H9 (cell line): Measurements from ENCODE around the gene MX2. TPM values are rescaled to one million over a fixed set of nuclear protein-coding genes. Genes with fewer than 3 reads are reported as not detected.
A peak's percentile ranks its signal among the peaks of the same experiment; 100 is the strongest.

Source experiments
- DNase-seq: peaks from one replicate; pipeline ENCODE4 v3.0.0-alpha.2; 2017
- H2AFZ ChIP-seq: one replicate; pipeline ENCODE4 v1.6.1; 2013; ENCODE audit warnings: mild to moderate bottlenecking, low read length, control low read depth, moderate library complexity
- H2AK5ac ChIP-seq: 2 replicates; pipeline ENCODE4 v1.6.1; 2013; ENCODE audit warnings: low read length, control low read depth, mixed read lengths; ENCODE audit not compliant: insufficient read length
- H2BK120ac ChIP-seq: one replicate; pipeline ENCODE4 v1.6.1; 2013; ENCODE audit warnings: low read depth, mild to moderate bottlenecking, low read length, control low read depth, inconsistent platforms; ENCODE audit not compliant: poor library complexity, severe bottlenecking
- H2BK12ac ChIP-seq: 2 replicates; pipeline ENCODE4 v1.6.1; 2013; ENCODE audit warnings: low read length, control low read depth, mixed read lengths, low read depth; ENCODE audit not compliant: insufficient read length
- H2BK15ac ChIP-seq: 2 replicates; pipeline ENCODE4 v1.6.1; 2013; ENCODE audit warnings: low read depth, low read length, control low read depth
- H2BK20ac ChIP-seq: one replicate; pipeline ENCODE4 v1.6.1; 2013; ENCODE audit warnings: low read depth, mild to moderate bottlenecking, low read length, control low read depth, inconsistent platforms; ENCODE audit not compliant: poor library complexity, severe bottlenecking
- H2BK5ac ChIP-seq: 2 replicates; pipeline ENCODE4 v1.6.1; 2013; ENCODE audit warnings: low read length, control low read depth, mixed read lengths; ENCODE audit not compliant: insufficient read length
- H3K14ac ChIP-seq: 2 replicates; pipeline ENCODE4 v1.6.1; 2013; ENCODE audit warnings: low read length, control low read depth; ENCODE audit not compliant: insufficient read depth
- H3K18ac ChIP-seq: 2 replicates; pipeline ENCODE4 v1.6.1; 2013; ENCODE audit warnings: low read depth, mild to moderate bottlenecking, mixed read lengths, low read length, control low read depth; ENCODE audit not compliant: insufficient read length
- H3K23ac ChIP-seq: 2 replicates; pipeline ENCODE4 v1.6.1; 2013; ENCODE audit warnings: low read length, control low read depth, mixed read lengths, low read depth; ENCODE audit not compliant: insufficient read length
- H3K23me2 ChIP-seq: 2 replicates; pipeline ENCODE4 v1.6.1; 2013; ENCODE audit warnings: low read depth, mild to moderate bottlenecking, mixed read lengths, low read length, control low read depth; ENCODE audit not compliant: insufficient read length, poor library complexity, severe bottlenecking
- H3K27ac ChIP-seq: 2 replicates; pipeline ENCODE4 v1.5.1; 2013; ENCODE audit warnings: low read length, control low read depth, mixed read lengths, low read depth; ENCODE audit not compliant: insufficient read length
- H3K27me3 ChIP-seq: 2 replicates; pipeline ENCODE4 v1.6.1; 2013; ENCODE audit warnings: low read length, control low read depth, inconsistent platforms; ENCODE audit not compliant: insufficient read depth
- H3K4ac ChIP-seq: 2 replicates; pipeline ENCODE4 v1.6.1; 2013; ENCODE audit warnings: low read depth, mild to moderate bottlenecking, control low read depth, inconsistent platforms, low read length, moderate library complexity
- H3K4me1 ChIP-seq: 2 replicates; pipeline ENCODE4 v1.6.1; 2013; ENCODE audit warnings: low read length, control low read depth, inconsistent platforms; ENCODE audit not compliant: insufficient read depth
- H3K4me2 ChIP-seq: 2 replicates; pipeline ENCODE4 v1.6.1; 2013; ENCODE audit warnings: low read length, control low read depth, mixed read lengths; ENCODE audit not compliant: insufficient read length, insufficient read depth
- H3K56ac ChIP-seq: 2 replicates; pipeline ENCODE4 v1.6.1; 2013; ENCODE audit warnings: low read depth, mild to moderate bottlenecking, mixed read lengths, low read length, control low read depth; ENCODE audit not compliant: insufficient read length
- H3K79me1 ChIP-seq: 2 replicates; pipeline ENCODE4 v1.6.1; 2013; ENCODE audit warnings: low read depth, mild to moderate bottlenecking, moderate library complexity, low read length, control low read depth, inconsistent platforms; ENCODE audit not compliant: insufficient read depth, poor library complexity, severe bottlenecking
- H3K79me2 ChIP-seq: 2 replicates; pipeline ENCODE4 v1.6.1; 2013; ENCODE audit warnings: low read length, control low read depth, inconsistent platforms; ENCODE audit not compliant: insufficient read depth
- H3K9ac ChIP-seq: 2 replicates; pipeline ENCODE4 v1.6.1; 2013; ENCODE audit warnings: low read length, control low read depth, mixed read lengths; ENCODE audit not compliant: insufficient read length; ENCODE audit errors: extremely low read depth
- H3K9me3 ChIP-seq: one replicate; pipeline ENCODE4 v1.6.1; 2013; ENCODE audit warnings: low read depth, low read length, inconsistent platforms; ENCODE audit not compliant: control insufficient read depth
- H3T11ph ChIP-seq: one replicate; pipeline ENCODE4 v1.6.1; 2013; ENCODE audit warnings: mild to moderate bottlenecking, low read length, control low read depth, inconsistent platforms
- H4K20me1 ChIP-seq: one replicate; pipeline ENCODE4 v1.6.1; 2013; ENCODE audit not compliant: control insufficient read depth, insufficient read length, insufficient read depth
- H4K5ac ChIP-seq: 2 replicates; pipeline ENCODE4 v1.6.1; 2013; ENCODE audit warnings: low read depth, mild to moderate bottlenecking, mixed read lengths, low read length, control low read depth; ENCODE audit not compliant: insufficient read length
- H4K8ac ChIP-seq: replicated peaks from 2 replicates; pipeline ENCODE4 v1.6.1; 2013; ENCODE audit warnings: low read length, control low read depth, mixed read lengths, low read depth; ENCODE audit not compliant: insufficient read length
- H4K91ac ChIP-seq: 2 replicates; pipeline ENCODE4 v1.6.1; 2013; ENCODE audit warnings: low read depth, mild to moderate bottlenecking, moderate library complexity, mixed read lengths, low read length, control low read depth; ENCODE audit not compliant: insufficient read length
- H3K27ac Mint-ChIP-seq, 3 experiments: 2 replicates in 2 of 3; 3 replicates in 1 of 3; pipeline ENCODE4 v1.8.0; 2020 to 2021; ENCODE audit warnings: mixed read lengths in 3 of 3, mild to moderate bottlenecking in 1 of 3, moderate library complexity in 1 of 3
- H3K27me3 Mint-ChIP-seq: 2 replicates; pipeline ENCODE4 v1.8.0; 2021; ENCODE audit warnings: low read depth, mild to moderate bottlenecking, moderate library complexity, mixed read lengths
- H3K36me3 Mint-ChIP-seq, 3 experiments: 2 replicates in 2 of 3; 3 replicates in 1 of 3; pipeline ENCODE4 v1.8.0; 2020 to 2021; ENCODE audit warnings: low read depth in 3 of 3, mixed read lengths in 3 of 3; ENCODE audit not compliant: insufficient read depth in 1 of 3
- H3K4me1 Mint-ChIP-seq, 2 experiments: 2 replicates each; pipeline ENCODE4 v1.8.0; 2020; ENCODE audit warnings: mixed read lengths in 2 of 2
- H3K4me3 Mint-ChIP-seq, 2 experiments: 2 replicates in 1 of 2; 3 replicates in 1 of 2; pipeline ENCODE4 v1.8.0; 2020 to 2021; ENCODE audit warnings: mild to moderate bottlenecking in 2 of 2, mixed read lengths in 2 of 2, moderate library complexity in 1 of 2
- H3K9me3 Mint-ChIP-seq, 2 experiments: 2 replicates in 1 of 2; 3 replicates in 1 of 2; pipeline ENCODE4 v1.8.0; 2020; ENCODE audit warnings: mild to moderate bottlenecking in 2 of 2, mixed read lengths in 2 of 2, moderate library complexity in 1 of 2
- WGBS: extraction: QIAGEN DNeasy Blood & Tissue Kit; methylation state at CpG from one replicate; pipeline ENCODE4 v1.1.7; 2013; ENCODE audit warnings: missing lambda C conversion rate, low lambda C conversion rate, mixed read lengths; ENCODE audit not compliant: insufficient read length; ENCODE audit errors: extremely low coverage; 5-methylcytosine and 5-hydroxymethylcytosine counted together
- total RNA-seq: library from RNA; stranded (reverse); gene quantifications from 2 replicates; pipeline ENCODE4 v1.2.1, GENCODE V29; 2021
- TF ChIP-seq, protein P1 (sequence below): fragments of 200-600 bp; sonication (generic); conservative IDR thresholded peaks from 3 replicates; pipeline ENCODE4 v1.8.0; 2021; ENCODE audit warnings: antibody characterized with exemption, mild to moderate bottlenecking

MX2 gene
- total RNA-seq, 1 experiment from 2014 or later = 1.8 TPM

DNA sequence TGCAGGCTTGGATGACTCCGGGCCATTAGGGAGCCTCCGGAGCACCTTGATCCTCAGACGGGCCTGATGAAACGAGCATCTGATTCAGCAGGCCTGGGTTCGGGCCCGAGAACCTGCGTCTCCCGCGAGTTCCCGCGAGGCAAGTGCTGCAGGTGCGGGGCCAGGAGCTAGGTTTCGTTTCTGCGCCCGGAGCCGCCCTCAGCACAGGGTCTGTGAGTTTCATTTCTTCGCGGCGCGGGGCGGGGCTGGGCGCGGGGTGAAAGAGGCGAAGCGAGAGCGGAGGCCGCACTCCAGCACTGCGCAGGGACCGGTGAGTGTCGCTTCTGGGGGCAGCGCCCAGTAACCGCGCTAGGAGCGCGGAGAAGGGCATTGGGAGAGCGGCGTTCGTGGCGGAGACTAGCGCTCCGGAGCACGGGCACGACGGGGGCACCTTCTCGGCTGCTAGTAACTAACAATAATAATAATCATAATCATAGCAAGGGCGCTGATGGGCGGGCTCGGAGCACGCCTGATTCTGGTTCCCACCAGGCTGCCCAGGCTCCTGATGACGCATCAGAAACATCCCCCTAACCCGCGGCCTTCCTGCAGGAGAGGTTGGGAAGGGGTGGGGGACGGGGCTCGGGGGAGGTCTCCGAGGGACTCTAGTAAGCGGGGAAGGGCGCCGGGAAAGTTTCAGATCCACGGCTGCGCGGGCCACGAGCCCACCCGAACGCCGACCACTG, 64.3 kb downstream of the MX2 start, which contains the start of gene MX1:
MX1 (plus strand) TSS at position 286 of the 722 bp plus-strand sequence. CDS start 5,832 bp downstream, outside the sequence.
- peaks cover 51% of the 10 kb centered on the region for H3K27me3 Mint-ChIP-seq
- Histone ChIP-seq H4K91ac (no peak within 1 kb of the TSS), H3K4me1 (no peaks in the 10 kb centered on the region; the same call in 1 of the 2 replicates), H3K18ac (peak within 1 kb of the TSS; percentile 37), H3K23me2 (peaks cover 7% of the 10 kb centered on the region), H3K56ac (no peak within 1 kb of the TSS), H2BK20ac (no peak within 1 kb of the TSS), H2BK15ac (no peak within 1 kb of the TSS), H2BK12ac (no peak within 1 kb of the TSS), H2BK120ac (no peak within 1 kb of the TSS), H3K79me1 (no peaks in the 10 kb centered on the region), H3T11ph (no peak within 1 kb of the TSS), H3K4me2 (peak within 1 kb of the TSS; percentile 3), H4K20me1 (no peaks in the 10 kb centered on the region), H2AK5ac (no peak within 1 kb of the TSS), H2BK5ac (no peak within 1 kb of the TSS), H3K4ac (no peak within 1 kb of the TSS), H3K9me3 (no peaks in the 10 kb centered on the region), H4K5ac (no peak within 1 kb of the TSS), H3K27ac (no peak within 1 kb of the TSS), H4K8ac (no peak within 1 kb of the TSS), H3K9ac (no peak within 1 kb of the TSS), H2AFZ (no peak within 1 kb of the TSS), H3K27me3 (peaks cover 2% of the 10 kb centered on the region; the same call in 1 of the 2 replicates), H3K23ac (no peak within 1 kb of the TSS), H3K79me2 (no peaks in the 10 kb centered on the region), H3K14ac (peak within 1 kb of the TSS; percentile 24; the same call in 1 of the 2 replicates)
- peak; percentile 56 for DNase-seq
- H3K36me3 Mint-ChIP-seq = no peaks in the 10 kb centered on the region; a peak in 1 of 7 replicates
- H3K4me3 Mint-ChIP-seq = peak within 1 kb of the TSS; percentile 62 to 78
- H3K4me1 Mint-ChIP-seq = peaks cover 22 to 23% of the 10 kb centered on the region in 2 experiments
- no peak within 1 kb of the TSS for H3K27ac Mint-ChIP-seq
- peaks cover 0 to 2% of the 10 kb centered on the region in 2 experiments; a peak in 2 of 5 replicates for H3K9me3 Mint-ChIP-seq
- no CpG with 5 or more reads among the region's 65 CpGs for WGBS
- TF ChIP-seq, protein P1, sequence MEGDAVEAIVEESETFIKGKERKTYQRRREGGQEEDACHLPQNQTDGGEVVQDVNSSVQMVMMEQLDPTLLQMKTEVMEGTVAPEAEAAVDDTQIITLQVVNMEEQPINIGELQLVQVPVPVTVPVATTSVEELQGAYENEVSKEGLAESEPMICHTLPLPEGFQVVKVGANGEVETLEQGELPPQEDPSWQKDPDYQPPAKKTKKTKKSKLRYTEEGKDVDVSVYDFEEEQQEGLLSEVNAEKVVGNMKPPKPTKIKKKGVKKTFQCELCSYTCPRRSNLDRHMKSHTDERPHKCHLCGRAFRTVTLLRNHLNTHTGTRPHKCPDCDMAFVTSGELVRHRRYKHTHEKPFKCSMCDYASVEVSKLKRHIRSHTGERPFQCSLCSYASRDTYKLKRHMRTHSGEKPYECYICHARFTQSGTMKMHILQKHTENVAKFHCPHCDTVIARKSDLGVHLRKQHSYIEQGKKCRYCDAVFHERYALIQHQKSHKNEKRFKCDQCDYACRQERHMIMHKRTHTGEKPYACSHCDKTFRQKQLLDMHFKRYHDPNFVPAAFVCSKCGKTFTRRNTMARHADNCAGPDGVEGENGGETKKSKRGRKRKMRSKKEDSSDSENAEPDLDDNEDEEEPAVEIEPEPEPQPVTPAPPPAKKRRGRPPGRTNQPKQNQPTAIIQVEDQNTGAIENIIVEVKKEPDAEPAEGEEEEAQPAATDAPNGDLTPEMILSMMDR = no peak
